Endothelial cell of umbilical vein (primary cell): ENCODE results near the gene ARNT2. TPM values are rescaled to one million over a fixed set of nuclear protein-coding genes. Genes with fewer than 3 reads are reported as not detected.

ENCODE experiments used
- BruUV-seq: library from RNA; stranded (reverse); fragments of 400-500 nt; replicated peaks from 2 replicates; lab custom pipeline; 2021; lab: Mats Ljungman, UMichigan
- CTCF ChIA-PET: fragments of 300-600, 350-600 bp; sonication (Branson Sonifier 250); formaldehyde crosslinking; loops from one replicate; lab custom pipeline; 2021; ENCODE audit warnings: antibody characterized with exemption, inconsistent platforms; lab: Charles Lee
- POLR2A ChIA-PET: fragments of 300-600, 350-600 bp; sonication (Branson Sonifier 250); formaldehyde crosslinking; loops from one replicate; lab custom pipeline; 2021; ENCODE audit warnings: antibody characterized with exemption, inconsistent platforms; lab: Charles Lee
- DNase-seq: peaks from one replicate; pipeline ENCODE4 v3.0.0-alpha.2; 2011; ENCODE audit warnings: low read depth, low spot score
- FAIRE-seq: peaks from 2 replicates; lab custom pipeline; 2011; peaks lifted over from hg19 to GRCh38; lab: Jason Lieb, UNC
- H2AFZ ChIP-seq: 2 replicates; pipeline ENCODE4 v1.6.0; 2012; ENCODE audit warnings: low read depth, low read length, control low read depth, inconsistent platforms
- H3K27ac ChIP-seq: 2 replicates; pipeline ENCODE4 v1.5.1; 2011; ENCODE audit warnings: low read depth, mild to moderate bottlenecking, control low read depth, low read length, moderate library complexity; ENCODE audit not compliant: insufficient read depth
- H3K27me3 ChIP-seq, 2 experiments: 2 replicates each; pipeline versions ENCODE4 v1.6.0 to v1.6.1; 2011; ENCODE audit warnings: low read length in 2 of 2, mixed read lengths in 1 of 2; ENCODE audit not compliant: control insufficient read depth in 2 of 2, insufficient read depth in 2 of 2
- H3K36me3 ChIP-seq, 2 experiments: 2 replicates in 1 of 2; 3 replicates in 1 of 2; pipeline ENCODE4 v1.5.1; 2011; ENCODE audit warnings: low read length in 2 of 2, mild to moderate bottlenecking in 1 of 2, moderate library complexity in 1 of 2; ENCODE audit not compliant: control insufficient read depth in 2 of 2, insufficient read depth in 2 of 2; ENCODE audit errors: extremely low read depth in 1 of 2
- H3K4me1 ChIP-seq: 3 replicates; pipeline ENCODE4 v1.5.1; 2011; ENCODE audit warnings: mild to moderate bottlenecking, low read length; ENCODE audit not compliant: control insufficient read depth, insufficient read depth; ENCODE audit errors: extremely low read depth
- H3K4me2 ChIP-seq: 2 replicates; pipeline ENCODE4 v1.6.1; 2011; ENCODE audit warnings: low read length, control low read depth, mixed read lengths; ENCODE audit not compliant: insufficient read depth
- H3K4me3 ChIP-seq, 3 experiments: fragments of 200-600 bp in 1 of 3; sonication (generic), shearing (Covaris generic) in 1 of 3; replicated peaks in 1 of 3; 2 replicates each; pipeline ENCODE4 v1.5.1; 2011 to 2016; ENCODE audit warnings: control low read depth in 3 of 3, low read length in 3 of 3, mild to moderate bottlenecking in 2 of 3, inconsistent platforms in 1 of 3, low read depth in 1 of 3, moderate library complexity in 1 of 3; ENCODE audit not compliant: insufficient read depth in 1 of 3
- H3K79me2 ChIP-seq: 2 replicates; pipeline ENCODE4 v1.6.0; 2012; ENCODE audit warnings: low read length, inconsistent platforms; ENCODE audit not compliant: control insufficient read depth, insufficient read depth
- H3K9ac ChIP-seq: replicated peaks from 2 replicates; pipeline ENCODE3; 2011; ENCODE audit warnings: low read length, control low read depth; ENCODE audit not compliant: insufficient read depth; ENCODE audit errors: extremely low read depth
- H3K9me1 ChIP-seq: replicated peaks from 3 replicates; pipeline ENCODE4 v1.6.0; 2011; ENCODE audit warnings: mild to moderate bottlenecking, low read length; ENCODE audit not compliant: control insufficient read depth, insufficient read depth; ENCODE audit errors: extremely low read depth
- H3K9me3 ChIP-seq: replicated peaks from 2 replicates; pipeline ENCODE4 v1.5.1; 2012; ENCODE audit warnings: low read length, inconsistent platforms; ENCODE audit not compliant: control insufficient read depth, insufficient read depth
- H4K20me1 ChIP-seq: replicated peaks from 2 replicates; pipeline ENCODE3; 2011; ENCODE audit warnings: mild to moderate bottlenecking, low read length; ENCODE audit not compliant: control insufficient read depth, insufficient read depth; ENCODE audit errors: extremely low read depth
- EZH2 ChIP-seq: IDR thresholded peaks from 2 replicates; pipeline ENCODE4 v1.6.1; 2012; ENCODE audit warnings: borderline replicate concordance, low read depth, mild to moderate bottlenecking, moderate library complexity, low read length, inconsistent platforms; ENCODE audit not compliant: severe bottlenecking
- FOS ChIP-seq: IDR thresholded peaks from 2 replicates; pipeline ENCODE4 v1.6.1; 2011; ENCODE audit warnings: mild to moderate bottlenecking, low read length, moderate library complexity, borderline replicate concordance; ENCODE audit not compliant: insufficient read depth
- GATA2 ChIP-seq: IDR thresholded peaks from 2 replicates; pipeline ENCODE4 v1.7.0; 2011; ENCODE audit warnings: low read depth, mild to moderate bottlenecking, moderate library complexity, mixed read lengths, low read length; ENCODE audit not compliant: insufficient read length, insufficient read depth
- JUN ChIP-seq: IDR thresholded peaks from 2 replicates; pipeline ENCODE4 v1.6.1; 2011; ENCODE audit warnings: borderline replicate concordance, low read depth; ENCODE audit not compliant: insufficient read length, insufficient read depth
- MYC ChIP-seq: IDR thresholded peaks from one replicate; pipeline ENCODE4 v1.6.1; 2011; ENCODE audit warnings: mild to moderate bottlenecking, low read depth, low read length
- POLR2A ChIP-seq: IDR thresholded peaks from 2 replicates; pipeline ENCODE4 v1.6.1; 2012; ENCODE audit warnings: low read depth, mild to moderate bottlenecking, control low read depth, low read length
- POLR2AphosphoS5 ChIP-seq: IDR thresholded peaks from 2 replicates; pipeline ENCODE4 v1.6.1; 2012; ENCODE audit warnings: low read depth, mild to moderate bottlenecking, control low read depth, low read length, moderate library complexity; ENCODE audit not compliant: insufficient read depth
- dilution Hi-C: fragments of 300-500 bp; cut with MboI; formaldehyde crosslinking; loops from one replicate; pipeline ENCODE4 v1.15.0; 2019; ENCODE audit warnings: low sequenced_read_pairs; ENCODE audit not compliant: extremely low pct_ligation_motif_present
- intact Hi-C: fragments of 100-400 bp; cut with micrococcal nuclease; formaldehyde crosslinking; loops from one replicate; pipeline ENCODE4 v1.10.0; 2022
- polyA plus RNA-seq, 4 experiments: library from polyadenylated mRNA; depleted of rRNA in 3 of 4; stranded (reverse) in 3 of 4; unstranded in 1 of 4; fragments of >200 nt; gene quantifications; 2 replicates each; pipeline versions ENCODE4 v1.2.1 to v1.2.3, GENCODE V29; 2011 to 2012; ENCODE audit warnings: missing spikeins in 1 of 4
- total RNA-seq: library from RNA; stranded (reverse); gene quantifications from 2 replicates; pipeline ENCODE4 v1.2.3, GENCODE V29; 2021
- TF ChIP-seq, protein P1 (sequence below), 2 donors: IDR thresholded peaks; 1 replicate in 1 of 2; 2 replicates in 1 of 2; pipeline ENCODE4 v1.5.1; 2011; ENCODE audit warnings: low read length in 2 of 2, mild to moderate bottlenecking in 2 of 2, moderate library complexity in 2 of 2, control low read depth in 1 of 2, inconsistent platforms in 1 of 2, low read depth in 1 of 2; ENCODE audit not compliant: insufficient read depth in 1 of 2; ENCODE audit errors: extremely low read depth in 1 of 2
- TF ChIP-seq, protein P2 (sequence below): IDR thresholded peaks from 2 replicates; pipeline ENCODE4 v1.6.1; 2011; ENCODE audit not compliant: insufficient read depth, insufficient read length

ARNT2 gene
- total and polyA plus RNA-seq, 2 donors (not counting 3 experiments of a cell fraction or from before 2014, with no cell fraction given) = 0.03 to 0.20 TPM

DNA sequence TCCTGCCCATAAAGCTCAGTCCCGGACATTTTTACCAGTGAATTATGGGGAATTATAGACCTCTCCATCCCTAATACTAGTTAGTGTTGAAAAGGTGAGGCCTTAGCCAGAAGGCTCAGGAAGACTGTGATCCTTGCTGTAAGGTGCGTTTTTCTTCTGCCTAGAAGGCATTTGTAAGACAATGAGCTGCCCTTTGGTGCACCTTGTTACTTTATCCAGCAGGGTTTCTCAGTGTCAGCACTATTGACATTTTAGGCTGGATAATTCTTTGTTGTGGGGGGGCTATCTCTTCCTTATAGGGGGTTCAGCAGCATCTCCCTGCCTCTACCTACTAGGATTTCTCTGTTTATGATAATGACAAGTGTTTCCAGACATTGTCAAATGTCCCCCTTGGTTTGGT lies 182.8 kb downstream of the ARNT2 start:
- Histone ChIP-seq H3K4me2 (no peak overlapping the region), H3K4me3 (no peak overlapping the region), H2AFZ (no peak overlapping the region), H3K9ac (no peak overlapping the region), H3K79me2 (no peaks in the 10 kb centered on the region), H4K20me1 (no peaks in the 10 kb centered on the region), H3K9me1 (no peaks in the 10 kb centered on the region), H3K27ac (no peak overlapping the region), H3K36me3 (no peaks in the 10 kb centered on the region), H3K9me3 (no peaks in the 10 kb centered on the region), H3K27me3 (no peaks in the 10 kb centered on the region), H3K4me1 (peaks cover 29% of the 10 kb centered on the region)
- intact Hi-C loops = loop anchor here (5.0 kb wide), 1 partner anchor 190 kb away; the partner anchor contains the start of gene CEMIP
- DNase-seq = no peak
- ChIA-PET POLR2A (no interaction called here), CTCF (interaction anchor here (0.7 to 1.3 kb wide), 5 partner anchors 19 to 679 kb away, joined by 3 to 7 read pairs (median 4); no protein-coding TSS in a partner anchor)
- TF ChIP-seq JUN (no peak), EZH2 (no peak), POLR2A (no peak), POLR2AphosphoS5 (no peak), FOS (no peak), GATA2 (no peak), MYC (no peak)
- TF ChIP-seq, protein P1, sequence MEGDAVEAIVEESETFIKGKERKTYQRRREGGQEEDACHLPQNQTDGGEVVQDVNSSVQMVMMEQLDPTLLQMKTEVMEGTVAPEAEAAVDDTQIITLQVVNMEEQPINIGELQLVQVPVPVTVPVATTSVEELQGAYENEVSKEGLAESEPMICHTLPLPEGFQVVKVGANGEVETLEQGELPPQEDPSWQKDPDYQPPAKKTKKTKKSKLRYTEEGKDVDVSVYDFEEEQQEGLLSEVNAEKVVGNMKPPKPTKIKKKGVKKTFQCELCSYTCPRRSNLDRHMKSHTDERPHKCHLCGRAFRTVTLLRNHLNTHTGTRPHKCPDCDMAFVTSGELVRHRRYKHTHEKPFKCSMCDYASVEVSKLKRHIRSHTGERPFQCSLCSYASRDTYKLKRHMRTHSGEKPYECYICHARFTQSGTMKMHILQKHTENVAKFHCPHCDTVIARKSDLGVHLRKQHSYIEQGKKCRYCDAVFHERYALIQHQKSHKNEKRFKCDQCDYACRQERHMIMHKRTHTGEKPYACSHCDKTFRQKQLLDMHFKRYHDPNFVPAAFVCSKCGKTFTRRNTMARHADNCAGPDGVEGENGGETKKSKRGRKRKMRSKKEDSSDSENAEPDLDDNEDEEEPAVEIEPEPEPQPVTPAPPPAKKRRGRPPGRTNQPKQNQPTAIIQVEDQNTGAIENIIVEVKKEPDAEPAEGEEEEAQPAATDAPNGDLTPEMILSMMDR (IDR thresholded peaks at IDR 0.05; ENCODE audit: extremely low read depth in 1 of 2, insufficient read depth in 1 of 2, low read depth in 1 of 2, low read length in 2 of 2) = no peak
- TF ChIP-seq, protein P2, sequence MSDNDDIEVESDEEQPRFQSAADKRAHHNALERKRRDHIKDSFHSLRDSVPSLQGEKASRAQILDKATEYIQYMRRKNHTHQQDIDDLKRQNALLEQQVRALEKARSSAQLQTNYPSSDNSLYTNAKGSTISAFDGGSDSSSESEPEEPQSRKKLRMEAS = no peak
- FAIRE-seq = no peak
- dilution Hi-C loops = no loop called here
- BruUV-seq = no TSS peak
